DND-41 (cell line): Measurements from ENCODE around the gene SYNDIG1L.

Experiments
- ATAC-seq: fragments of 200-7000 bp; cut with Tn5 transposase; 3 replicates; pipeline ENCODE4 v1.9.1; 2021; ENCODE audit warnings: low read depth; ENCODE audit not compliant: insufficient read depth
- DNase-seq: peaks from one replicate; pipeline ENCODE4 v3.0.0-alpha.2; 2020
- H2AFZ ChIP-seq: 2 replicates; pipeline ENCODE4 v1.6.0; 2012; ENCODE audit warnings: low read depth, low read length
- H3K27ac ChIP-seq: 2 replicates; pipeline ENCODE4 v1.5.1; 2012; ENCODE audit warnings: low read length, inconsistent platforms
- H3K27me3 ChIP-seq: fragments of 200-600 bp; sonication (generic); 2 replicates; pipeline ENCODE4 v1.6.0; 2012; ENCODE audit warnings: low read length, mild to moderate bottlenecking, inconsistent platforms; ENCODE audit not compliant: insufficient read depth, poor library complexity
- H3K36me3 ChIP-seq: 2 replicates; pipeline ENCODE4 v1.5.1; 2012; ENCODE audit warnings: low read length, inconsistent platforms; ENCODE audit not compliant: insufficient read depth
- H3K4me1 ChIP-seq: 2 replicates; pipeline ENCODE4 v1.5.1; 2012; ENCODE audit warnings: mild to moderate bottlenecking, low read length; ENCODE audit not compliant: insufficient read depth
- H3K4me2 ChIP-seq: 2 replicates; pipeline ENCODE4 v1.6.0; 2012; ENCODE audit warnings: mild to moderate bottlenecking, moderate library complexity, low read length, inconsistent platforms; ENCODE audit not compliant: insufficient read depth
- H3K4me3 ChIP-seq, 2 experiments: fragments of 200-600 bp in 1 of 2; shearing (Covaris generic) in 1 of 2; 2 replicates each; pipeline ENCODE4 v1.5.1; 2012 to 2016; ENCODE audit warnings: inconsistent platforms in 2 of 2, low read length in 2 of 2, mild to moderate bottlenecking in 2 of 2, low read depth in 1 of 2, moderate library complexity in 1 of 2
- H3K79me2 ChIP-seq: 2 replicates; pipeline ENCODE4 v1.6.0; 2012; ENCODE audit warnings: low read length, inconsistent platforms; ENCODE audit not compliant: insufficient read depth
- H3K9ac ChIP-seq: 2 replicates; pipeline ENCODE4 v1.6.0; 2012; ENCODE audit warnings: low read depth, mild to moderate bottlenecking, inconsistent platforms, low read length, moderate library complexity
- H3K9me3 ChIP-seq: 2 replicates; pipeline ENCODE4 v1.5.1; 2012; ENCODE audit warnings: low read length, moderate library complexity, mild to moderate bottlenecking, inconsistent platforms; ENCODE audit not compliant: insufficient read depth, severe bottlenecking
- H4K20me1 ChIP-seq: 2 replicates; pipeline ENCODE4 v1.6.0; 2012; ENCODE audit warnings: low read length; ENCODE audit not compliant: insufficient read depth
- EZH2 ChIP-seq: IDR thresholded peaks from 3 replicates; pipeline ENCODE4 v1.6.1; 2012; ENCODE audit warnings: borderline replicate concordance, low read depth, mild to moderate bottlenecking, moderate library complexity, low read length, inconsistent platforms; ENCODE audit not compliant: severe bottlenecking
- TF ChIP-seq, protein P1 (sequence below): IDR thresholded peaks from 2 replicates; pipeline ENCODE4 v1.5.1; 2012; ENCODE audit warnings: borderline replicate concordance, low read length, moderate library complexity, mild to moderate bottlenecking; ENCODE audit not compliant: poor library complexity, severe bottlenecking; ENCODE audit errors: extremely low read depth

The SYNDIG1L gene

DNA sequence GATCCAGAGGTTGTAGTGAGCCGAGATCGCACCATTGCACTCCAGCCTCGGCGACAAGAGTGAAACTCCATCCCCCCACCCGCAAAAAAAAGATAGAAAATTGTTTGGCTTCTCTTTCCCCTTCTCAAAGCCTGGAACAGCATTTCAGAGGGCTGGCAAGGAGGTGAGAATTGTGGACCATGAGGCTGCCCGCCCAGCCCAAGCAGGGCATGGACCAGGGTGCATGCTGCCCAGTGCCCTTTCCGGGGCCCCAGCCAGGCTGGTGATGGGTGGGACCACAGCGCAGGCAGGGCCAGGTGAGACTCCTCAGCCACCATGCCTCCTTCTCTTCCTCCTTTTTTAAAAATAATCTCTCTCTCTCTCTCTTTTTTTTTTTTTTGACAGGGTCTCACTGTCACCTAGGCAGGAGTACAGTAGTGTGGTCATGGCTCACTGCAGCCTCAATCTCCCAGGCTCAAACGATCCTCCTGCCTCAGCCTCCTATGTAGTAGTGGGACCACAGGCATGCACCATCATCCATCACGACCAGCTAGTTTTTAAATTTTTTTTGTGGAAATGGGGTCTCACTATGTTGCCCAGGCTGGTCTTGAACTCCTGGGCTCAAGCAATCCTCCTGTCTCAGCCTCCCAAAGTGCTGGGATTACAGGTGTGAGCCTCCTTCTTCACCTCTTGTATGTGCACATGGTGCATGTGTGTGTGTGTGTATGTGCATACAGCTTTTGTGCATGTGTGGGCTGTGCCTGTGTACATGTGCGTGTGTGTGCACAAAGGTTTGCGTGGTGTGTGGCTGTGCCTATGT lies 22.2 kb downstream of the SYNDIG1L start:
- TF ChIP-seq, protein P1, sequence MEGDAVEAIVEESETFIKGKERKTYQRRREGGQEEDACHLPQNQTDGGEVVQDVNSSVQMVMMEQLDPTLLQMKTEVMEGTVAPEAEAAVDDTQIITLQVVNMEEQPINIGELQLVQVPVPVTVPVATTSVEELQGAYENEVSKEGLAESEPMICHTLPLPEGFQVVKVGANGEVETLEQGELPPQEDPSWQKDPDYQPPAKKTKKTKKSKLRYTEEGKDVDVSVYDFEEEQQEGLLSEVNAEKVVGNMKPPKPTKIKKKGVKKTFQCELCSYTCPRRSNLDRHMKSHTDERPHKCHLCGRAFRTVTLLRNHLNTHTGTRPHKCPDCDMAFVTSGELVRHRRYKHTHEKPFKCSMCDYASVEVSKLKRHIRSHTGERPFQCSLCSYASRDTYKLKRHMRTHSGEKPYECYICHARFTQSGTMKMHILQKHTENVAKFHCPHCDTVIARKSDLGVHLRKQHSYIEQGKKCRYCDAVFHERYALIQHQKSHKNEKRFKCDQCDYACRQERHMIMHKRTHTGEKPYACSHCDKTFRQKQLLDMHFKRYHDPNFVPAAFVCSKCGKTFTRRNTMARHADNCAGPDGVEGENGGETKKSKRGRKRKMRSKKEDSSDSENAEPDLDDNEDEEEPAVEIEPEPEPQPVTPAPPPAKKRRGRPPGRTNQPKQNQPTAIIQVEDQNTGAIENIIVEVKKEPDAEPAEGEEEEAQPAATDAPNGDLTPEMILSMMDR, result no peak
- no peak for TF ChIP-seq EZH2
- peaks cover 11% of the 10 kb centered on the region for H3K4me1 ChIP-seq
- H3K4me2 ChIP-seq, result no peak overlapping the region
- no peak overlapping the region for H3K4me3 ChIP-seq
- no peaks in the 10 kb centered on the region for H3K79me2 ChIP-seq
- ATAC-seq (no peak), DNase-seq (no peak)
- H3K9me3 ChIP-seq, result no peaks in the 10 kb centered on the region
- no peaks in the 10 kb centered on the region for H3K36me3 ChIP-seq
- H4K20me1 ChIP-seq, result peaks cover 3% of the 10 kb centered on the region; the same call in 1 of the 2 replicates
- H2AFZ ChIP-seq, result no peak overlapping the region
- no peak overlapping the region for H3K9ac ChIP-seq
- no peak overlapping the region for H3K27ac ChIP-seq
- peaks cover 2% of the 10 kb centered on the region for H3K27me3 ChIP-seq

DNA sequence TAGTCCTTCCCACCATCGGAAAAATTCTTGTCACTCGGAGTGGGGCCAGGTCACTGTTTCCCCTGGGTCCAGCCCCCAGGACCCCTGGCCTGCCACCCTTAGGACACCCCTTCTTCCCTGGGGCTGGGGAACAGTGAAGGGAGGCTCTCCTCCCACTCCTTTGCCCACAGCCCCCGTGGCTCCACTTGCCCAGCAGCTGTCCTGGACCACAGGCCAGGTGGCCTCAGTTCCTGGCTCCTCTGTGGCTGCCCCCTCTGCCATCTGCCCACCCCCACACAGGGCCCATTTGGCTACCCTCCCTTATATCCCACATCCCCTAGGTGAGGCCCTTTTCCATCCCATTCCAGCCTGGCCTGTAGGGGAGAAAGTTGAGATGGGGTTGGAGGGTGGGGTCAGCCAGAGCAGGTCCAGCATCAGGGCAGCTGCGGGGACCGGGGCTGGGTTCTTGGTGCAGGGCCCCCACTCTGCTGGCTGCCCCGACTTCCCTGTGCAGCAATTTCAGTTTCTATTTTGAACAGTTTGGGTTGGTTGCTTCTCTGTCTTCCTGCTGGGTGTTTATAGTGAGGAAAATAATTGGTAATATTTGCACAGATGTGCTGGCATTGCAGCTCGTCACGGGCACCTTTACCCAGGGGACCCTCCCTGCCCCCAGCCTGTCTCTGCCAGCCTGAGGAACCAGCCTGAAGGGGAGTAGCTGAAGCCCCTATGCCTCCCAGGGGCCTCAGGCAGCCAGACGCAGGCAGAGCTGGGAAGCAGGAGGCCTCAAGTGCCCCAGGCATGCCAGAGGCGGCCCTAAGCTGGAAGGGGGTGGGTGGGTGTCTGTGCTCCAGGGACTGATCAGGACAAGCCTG lies 23.4 kb downstream of the SYNDIG1L start:
- H3K27ac ChIP-seq, result no peak overlapping the region
- H3K27me3 ChIP-seq, result peaks cover 2% of the 10 kb centered on the region
- H3K9ac ChIP-seq, result no peak overlapping the region
- ATAC-seq, result no peak
- no peak overlapping the region for H2AFZ ChIP-seq
- no peaks in the 10 kb centered on the region for H3K79me2 ChIP-seq
- no peaks in the 10 kb centered on the region for H3K36me3 ChIP-seq
- H3K4me3 ChIP-seq, result no peak overlapping the region
- no peak for DNase-seq
- no peak for TF ChIP-seq EZH2
- TF ChIP-seq, protein P1, result no peak
- H3K4me2 ChIP-seq, result no peak overlapping the region
- peaks cover 3% of the 10 kb centered on the region; the same call in 1 of the 2 replicates for H4K20me1 ChIP-seq
- H3K9me3 ChIP-seq, result no peaks in the 10 kb centered on the region
- peaks cover 11% of the 10 kb centered on the region for H3K4me1 ChIP-seq

DNA sequence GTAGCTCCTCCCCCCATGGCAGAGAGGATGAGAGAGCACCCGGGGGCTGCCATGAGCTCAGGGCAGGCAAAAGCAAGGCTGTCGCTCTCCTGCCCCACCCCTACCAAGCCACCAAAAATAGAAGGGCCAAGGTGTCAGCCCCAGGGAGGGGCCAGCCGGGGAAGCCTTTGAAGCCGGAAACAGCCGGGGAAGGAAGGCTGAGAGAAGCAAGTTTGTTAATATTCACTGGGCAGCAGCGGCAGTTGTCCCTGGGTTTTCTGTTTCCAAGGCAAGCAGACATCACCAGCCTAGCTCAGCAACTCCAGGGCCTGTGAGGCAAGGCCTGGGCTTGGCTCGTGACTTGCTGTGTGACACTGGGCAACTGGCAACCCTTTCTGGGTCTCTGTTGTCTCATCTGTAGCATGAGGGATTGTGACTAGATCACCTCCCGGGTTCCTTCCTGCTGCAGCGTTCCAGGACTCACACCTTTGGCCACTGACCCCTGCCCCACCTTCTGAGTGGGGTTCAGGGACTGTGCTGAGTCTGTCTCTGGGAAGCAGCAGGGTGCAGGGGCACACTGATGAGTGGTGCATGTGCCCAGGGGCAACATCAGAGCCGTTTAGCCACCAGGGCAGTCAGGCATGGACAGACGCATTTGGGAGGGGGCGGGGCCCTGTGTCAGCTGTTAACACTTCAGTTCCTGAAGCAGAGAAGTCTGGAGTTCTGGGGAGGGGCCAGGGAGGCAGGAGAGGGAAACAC lies 24.3 kb downstream of the SYNDIG1L start:
- Histone ChIP-seq H3K9me3 (no peaks in the 10 kb centered on the region), H3K4me3 (no peak overlapping the region), H4K20me1 (no peaks in the 10 kb centered on the region; the same call in 1 of the 2 replicates), H3K4me2 (peak overlapping the region; percentile 54), H3K9ac (no peak overlapping the region), H2AFZ (peak overlapping the region; percentile 58), H3K4me1 (peaks cover 11% of the 10 kb centered on the region), H3K36me3 (no peaks in the 10 kb centered on the region), H3K27ac (no peak overlapping the region), H3K79me2 (no peaks in the 10 kb centered on the region), H3K27me3 (peaks cover 2% of the 10 kb centered on the region)
- ATAC-seq (peak; percentile 88), DNase-seq (peak; percentile 62)
- TF ChIP-seq, protein P1, result no peak
- no peak for TF ChIP-seq EZH2
